ENCODE results near the gene ANP32E.

The ANP32E gene

GRCh38 chr1:150235852-150236613, at the start of gene ANP32E:
Gene ANP32E (minus strand): TSS chr1:150236112. CDS start chr1:150235786, 326 bp downstream.
- peak; percentile 99 for DNase-seq

DNA sequence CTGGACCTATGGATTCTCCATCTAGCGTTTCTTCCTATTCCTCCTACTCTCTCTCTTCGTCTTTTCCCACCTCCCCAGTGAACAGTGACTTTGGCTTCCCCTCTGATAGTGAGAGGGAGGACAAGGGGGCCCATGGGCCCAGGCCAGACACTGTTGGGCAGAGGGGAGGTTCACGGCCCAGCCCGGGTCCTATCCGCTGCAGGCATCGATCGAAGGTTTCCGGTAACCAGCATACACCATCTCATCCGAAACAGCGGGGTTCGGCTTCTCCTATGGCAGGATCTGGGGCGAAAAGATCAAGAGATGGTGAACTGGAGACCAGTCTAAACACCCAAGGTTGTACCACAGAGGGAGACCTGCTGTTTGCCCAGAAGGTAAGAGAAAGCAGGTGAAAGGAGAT, 47.3 kb upstream of the ANP32E start:
- no peak for DNase-seq

- DNase-seq = no peak
Measured at GRCh38 chr1:150282558-150282958, 46.6 kb upstream of the ANP32E start.

- peak; percentile 55 to 85 for DNase-seq
Measured at GRCh38 chr1:150281758-150282557, 46.0 kb upstream of the ANP32E start, which contains the start of gene CIART. Gene CIART (plus strand): TSS chr1:150282554. CDS start chr1:150283268, 714 bp downstream.

DNA sequence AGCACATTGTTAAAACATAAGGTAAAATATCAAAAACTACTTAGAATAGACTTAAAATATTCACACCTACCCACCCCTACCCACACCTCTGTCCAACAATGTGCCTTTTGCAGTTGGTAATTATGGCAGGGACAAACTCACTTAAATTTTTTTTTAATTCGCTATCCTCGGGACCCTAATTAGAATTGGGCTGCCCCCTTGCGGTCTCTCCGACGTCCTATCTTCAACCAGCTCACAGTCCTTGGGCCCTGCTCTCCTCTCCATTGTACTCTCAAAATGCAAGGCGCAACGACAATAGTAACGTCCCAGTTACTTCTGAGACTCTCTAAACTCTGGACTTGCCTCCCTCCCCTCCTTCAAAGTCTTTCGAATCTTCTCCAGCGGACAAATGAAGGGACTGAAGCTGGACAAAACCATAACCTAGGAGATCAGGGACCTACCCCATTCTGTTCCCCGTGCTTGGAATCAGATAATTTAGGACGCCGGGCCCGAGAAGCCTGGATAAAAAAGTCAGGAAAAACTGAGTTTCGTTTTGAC, 45.4 kb upstream of the ANP32E start:
- DNase-seq = peak; percentile 17 to 45

DNA sequence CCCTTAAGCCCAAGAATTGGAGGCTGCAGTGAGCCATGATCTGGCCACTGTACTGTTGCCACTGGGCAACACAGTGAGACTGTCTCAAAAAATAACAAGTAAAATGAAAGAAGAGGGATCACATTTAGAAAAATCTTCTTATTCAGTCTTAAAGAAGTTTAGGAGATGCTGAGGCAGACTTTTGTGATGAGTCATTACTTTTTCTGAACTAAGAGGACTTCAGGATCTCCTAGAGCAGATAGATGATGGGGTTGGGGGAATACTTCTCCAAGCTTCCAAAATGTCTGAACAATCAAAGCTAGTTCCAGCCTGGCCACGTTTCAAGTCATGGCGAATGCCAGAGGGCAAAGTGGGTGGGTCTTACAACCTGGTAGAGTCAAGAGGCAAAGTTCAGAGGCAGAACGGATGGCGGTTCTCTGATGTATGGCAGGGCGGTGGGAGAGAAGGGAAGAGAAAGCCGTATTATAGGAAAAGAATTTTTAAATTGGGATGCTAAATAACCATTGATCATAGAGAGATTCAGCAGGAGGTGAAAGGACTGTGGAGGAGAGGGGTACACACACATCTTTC, 44.3 kb upstream of the ANP32E start:
- DNase-seq = no peak

DNA sequence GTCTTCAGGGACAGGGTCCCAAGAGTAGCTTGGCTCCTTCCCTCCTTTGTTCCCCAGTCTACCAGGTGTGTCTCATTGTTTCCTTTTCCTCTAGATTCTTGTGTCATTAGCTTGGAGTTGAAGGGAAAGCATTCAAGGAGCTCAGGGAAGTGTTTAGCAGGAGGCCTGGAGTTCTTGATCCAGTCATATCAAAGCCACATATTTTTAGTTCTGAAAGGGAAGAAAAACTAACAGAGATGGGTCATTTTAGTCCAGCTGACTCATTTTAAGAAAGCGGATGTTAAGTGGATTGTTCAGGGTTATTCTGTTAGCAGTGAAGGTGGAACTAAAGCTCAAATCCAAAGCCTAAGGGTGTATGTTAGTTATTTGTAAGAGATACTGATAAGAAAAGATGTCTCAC, 37.4 kb upstream of the ANP32E start:
- DNase-seq = no peak

GRCh38 chr1:150271291-150271959, 35.5 kb upstream of the ANP32E start:
- no peak for DNase-seq

GRCh38 chr1:150269451-150269850, 33.5 kb upstream of the ANP32E start:
- no peak for DNase-seq

GRCh38 chr1:150268705-150269403, 32.9 kb upstream of the ANP32E start, which contains the start of gene APH1A:
Gene APH1A (minus strand): TSS chr1:150269016. CDS start chr1:150268810, 206 bp downstream.
- DNase-seq = peak; percentile 84 to 94

DNA sequence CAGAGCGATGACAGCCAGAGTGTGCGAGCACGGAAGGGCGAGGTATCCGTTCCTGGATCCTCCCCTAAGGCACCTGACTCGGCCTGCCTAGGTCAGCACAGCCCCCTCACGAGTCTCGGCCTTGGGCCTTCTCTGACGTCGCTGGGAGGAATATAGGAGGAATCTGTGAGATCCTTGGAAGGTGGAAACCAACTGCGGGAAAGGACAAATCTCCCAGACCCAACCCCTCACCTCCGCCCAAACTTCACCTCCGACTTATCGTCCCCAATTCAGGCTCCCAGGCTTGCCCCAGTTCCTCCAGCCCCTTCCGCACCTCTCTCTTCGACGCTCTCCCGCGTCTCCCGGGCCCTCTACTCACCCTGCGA, 32.4 kb upstream of the ANP32E start:
- DNase-seq = no peak

- DNase-seq = no peak
Measured at GRCh38 chr1:150267896-150268295, 32.0 kb upstream of the ANP32E start.

GRCh38 chr1:150263549-150263948, 27.6 kb upstream of the ANP32E start:
- DNase-seq = no peak

DNA sequence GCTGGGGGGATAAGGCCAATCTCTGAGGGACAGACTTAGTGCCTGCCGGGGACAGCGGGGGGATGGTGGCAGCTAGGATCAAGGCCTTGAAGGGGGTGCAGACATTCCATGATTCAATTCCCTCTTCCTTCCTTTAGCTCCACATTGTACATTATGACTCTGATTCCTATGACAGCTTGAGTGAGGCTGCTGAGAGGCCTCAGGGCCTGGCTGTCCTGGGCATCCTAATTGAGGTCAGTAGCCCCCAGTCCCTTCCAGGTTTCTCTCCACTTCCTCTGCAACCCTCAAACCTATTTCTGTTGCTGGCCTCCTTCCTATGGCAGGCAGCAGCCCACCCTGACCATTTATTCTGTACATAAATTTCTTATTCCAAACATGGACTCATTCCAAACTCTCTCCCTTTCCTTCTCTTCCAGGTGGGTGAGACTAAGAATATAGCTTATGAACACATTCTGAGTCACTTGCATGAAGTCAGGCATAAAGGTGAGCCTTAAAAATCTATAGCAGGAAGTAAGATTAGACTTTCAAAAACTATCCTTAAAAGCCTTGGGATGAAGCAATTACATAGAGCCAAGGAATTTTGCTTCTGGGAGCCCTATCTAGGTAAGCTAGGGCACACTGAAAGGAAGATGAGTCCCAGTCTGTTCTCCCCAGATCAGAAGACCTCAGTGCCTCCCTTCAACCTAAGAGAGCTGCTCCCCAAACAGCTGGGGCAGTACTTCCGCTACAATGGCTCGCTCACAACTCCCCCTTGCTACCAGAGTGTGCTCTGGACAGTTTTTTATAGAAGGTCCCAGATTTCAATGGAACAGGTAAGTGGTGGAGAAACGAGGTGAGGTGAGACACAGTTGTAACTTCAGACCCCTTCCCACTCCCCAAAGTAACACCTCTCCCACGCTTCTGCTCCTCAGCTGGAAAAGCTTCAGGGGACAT, 26.7 kb upstream of the ANP32E start:
- DNase-seq = no peak

GRCh38 chr1:150261367-150261766, 25.5 kb upstream of the ANP32E start:
- DNase-seq = no peak

DNA sequence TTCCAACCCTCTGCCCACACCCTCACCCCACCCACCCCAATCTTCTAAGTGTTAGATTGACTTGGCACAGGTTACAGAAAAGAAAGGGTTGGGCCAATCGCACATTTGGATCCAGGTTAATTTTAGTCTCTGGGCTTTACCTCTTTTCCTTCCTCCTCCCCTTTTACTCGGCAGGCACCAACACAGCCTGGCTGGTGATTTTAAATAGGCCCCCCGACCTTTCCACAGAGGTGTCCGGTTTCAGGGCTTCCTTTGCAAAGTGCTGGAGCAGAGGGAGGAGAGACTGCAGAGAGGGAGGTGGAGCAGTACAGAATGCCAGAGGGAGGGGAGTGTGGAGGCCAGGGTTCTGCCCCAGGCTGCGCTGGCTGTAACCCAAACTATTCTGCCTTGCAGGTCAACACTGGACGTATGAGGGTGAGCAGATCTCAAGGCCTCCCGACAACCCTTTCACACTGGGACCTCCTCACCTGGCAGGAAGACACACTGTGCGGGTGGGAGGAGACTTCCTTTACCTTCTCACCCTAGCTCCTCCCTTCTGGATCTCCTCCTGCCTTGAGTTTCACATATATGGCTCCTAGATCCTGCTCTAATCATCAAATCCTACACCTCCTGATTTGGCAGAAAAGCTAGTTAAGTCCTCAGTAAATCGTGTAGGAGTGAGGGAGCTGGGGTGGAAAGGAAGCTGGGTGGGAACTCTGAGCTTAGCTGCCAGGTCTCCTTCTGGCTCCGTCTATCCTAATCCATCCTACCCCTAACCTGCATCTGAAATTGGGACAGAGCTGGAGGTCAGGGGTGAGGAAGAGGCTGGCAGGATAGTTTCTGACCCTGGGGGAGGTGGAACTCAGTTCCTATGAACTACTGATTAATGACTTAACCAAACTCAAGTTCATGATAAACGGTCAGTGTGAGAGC, 24.1 kb upstream of the ANP32E start:
- DNase-seq = peak in 1 of 2 experiments; percentile 23

DNA sequence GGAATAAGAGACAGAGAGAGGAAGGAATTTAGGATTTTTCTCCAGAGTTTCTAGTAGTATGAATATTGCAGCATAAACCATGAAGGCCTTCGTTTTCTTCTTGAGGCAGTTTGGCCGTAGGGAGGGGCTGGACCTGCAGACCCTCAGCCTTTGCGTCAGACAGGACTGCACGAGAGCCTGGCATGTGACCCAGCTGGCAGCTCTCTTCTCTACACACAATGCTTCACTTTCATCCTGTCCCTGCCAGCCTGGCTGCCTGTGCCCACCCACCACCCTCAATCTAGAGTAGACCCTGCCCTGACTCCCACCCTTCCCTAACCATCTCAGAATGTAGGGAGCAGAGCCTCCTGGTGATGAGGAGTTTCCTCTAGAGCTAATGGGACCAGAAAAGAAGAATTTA, 23.3 kb upstream of the ANP32E start:
- DNase-seq = no peak

DNA sequence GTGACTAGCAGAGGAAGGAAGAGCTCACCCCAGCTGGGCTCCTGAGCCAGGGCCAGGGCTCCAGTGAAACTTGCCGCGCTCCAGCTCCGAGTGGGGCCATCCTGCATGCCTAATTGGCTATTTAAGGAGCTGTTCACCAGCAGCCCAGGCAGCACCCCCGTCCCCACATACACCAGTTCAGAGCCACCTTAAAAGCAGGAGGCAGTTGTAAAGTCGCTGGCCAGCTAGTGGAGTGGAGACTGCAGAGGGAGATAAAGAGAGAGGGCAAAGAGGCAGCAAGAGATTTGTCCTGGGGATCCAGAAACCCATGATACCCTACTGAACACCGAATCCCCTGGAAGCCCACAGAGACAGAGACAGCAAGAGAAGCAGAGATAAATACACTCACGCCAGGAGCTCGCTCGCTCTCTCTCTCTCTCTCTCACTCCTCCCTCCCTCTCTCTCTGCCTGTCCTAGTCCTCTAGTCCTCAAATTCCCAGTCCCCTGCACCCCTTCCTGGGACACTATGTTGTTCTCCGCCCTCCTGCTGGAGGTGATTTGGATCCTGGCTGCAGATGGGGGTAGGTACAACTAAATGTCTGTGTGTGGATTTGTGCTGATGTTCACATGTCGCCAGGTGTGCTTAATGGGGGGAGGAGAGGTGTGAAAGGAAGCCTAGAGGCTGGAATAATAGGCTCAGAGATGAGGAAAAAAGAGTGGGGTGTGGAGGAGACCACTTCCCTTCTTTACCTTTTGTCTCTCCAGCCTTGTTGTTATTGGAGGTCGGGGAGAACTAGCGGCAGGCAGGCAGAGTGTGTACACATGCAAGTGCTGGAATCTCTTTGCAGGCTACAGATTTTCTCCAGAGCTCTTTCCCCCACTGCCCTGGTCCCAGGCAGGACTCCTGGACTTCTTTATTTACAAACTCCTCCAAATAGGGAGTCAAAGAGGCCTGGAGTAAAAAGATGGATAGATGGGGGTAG, 22.0 kb upstream of the ANP32E start, which contains the start of gene CA14:
CA14 (plus strand) TSS at position 151 of the 962 bp plus-strand sequence; CDS start at position 506, 355 bp downstream.
- peak in 1 of 2 experiments; percentile 31 for DNase-seq

Measured in NCI-H524 (cell line).